RPMI8226 (cell line): ENCODE data around the gene EME2.
"Not testable (repeated sequence)": the region's sequence is repeated elsewhere in the genome, so short reads cannot be mapped to it uniquely, and the experiment has no call there.

Experiments used
- DNase-seq: peaks from one replicate; pipeline ENCODE4 v3.0.0-alpha.2; 2015

Gene EME2

DNA sequence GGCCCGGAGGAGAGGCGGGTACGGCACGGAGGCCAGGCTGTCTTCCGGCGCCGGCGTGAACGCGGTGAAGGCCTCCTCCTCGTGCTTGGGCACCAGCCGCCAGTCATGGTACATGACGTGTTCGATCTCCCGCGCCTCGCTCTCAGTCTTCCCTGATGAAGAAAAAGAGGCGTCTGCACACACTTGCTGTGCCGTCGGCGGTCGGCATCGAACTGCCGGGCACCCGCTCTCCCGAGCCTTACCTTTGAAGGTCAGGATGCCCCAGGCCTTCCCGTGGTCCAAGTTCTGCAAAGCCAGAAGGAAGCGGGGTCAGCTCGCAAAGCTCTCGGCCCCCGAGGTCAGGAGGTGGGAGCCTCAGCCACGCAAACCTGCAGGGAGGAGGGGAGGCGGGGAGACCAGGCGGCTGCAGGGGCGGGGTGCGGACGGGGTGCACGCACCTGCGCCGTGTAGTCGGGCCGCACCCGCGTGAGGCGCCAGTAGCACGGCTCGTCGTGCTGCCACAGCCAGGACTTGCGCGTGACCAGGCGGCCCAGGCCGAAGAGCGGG is at the start of gene EME2:
Gene EME2 (plus strand): TSS at position 449 of the 546 bp plus-strand sequence. CDS start 418 bp downstream, outside the sequence.
- DNase-seq, result peak; percentile 72

GRCh38 chr16:1723450-1724147 is 49.0 kb upstream of the EME2 start:
- peak; percentile 51 for DNase-seq

- no peak for DNase-seq
Observed at GRCh38 chr16:1724491-1724890, 48.1 kb upstream of the EME2 start.

- DNase-seq, result no peak
Observed at GRCh38 chr16:1726661-1727502, 45.7 kb upstream of the EME2 start.

DNA sequence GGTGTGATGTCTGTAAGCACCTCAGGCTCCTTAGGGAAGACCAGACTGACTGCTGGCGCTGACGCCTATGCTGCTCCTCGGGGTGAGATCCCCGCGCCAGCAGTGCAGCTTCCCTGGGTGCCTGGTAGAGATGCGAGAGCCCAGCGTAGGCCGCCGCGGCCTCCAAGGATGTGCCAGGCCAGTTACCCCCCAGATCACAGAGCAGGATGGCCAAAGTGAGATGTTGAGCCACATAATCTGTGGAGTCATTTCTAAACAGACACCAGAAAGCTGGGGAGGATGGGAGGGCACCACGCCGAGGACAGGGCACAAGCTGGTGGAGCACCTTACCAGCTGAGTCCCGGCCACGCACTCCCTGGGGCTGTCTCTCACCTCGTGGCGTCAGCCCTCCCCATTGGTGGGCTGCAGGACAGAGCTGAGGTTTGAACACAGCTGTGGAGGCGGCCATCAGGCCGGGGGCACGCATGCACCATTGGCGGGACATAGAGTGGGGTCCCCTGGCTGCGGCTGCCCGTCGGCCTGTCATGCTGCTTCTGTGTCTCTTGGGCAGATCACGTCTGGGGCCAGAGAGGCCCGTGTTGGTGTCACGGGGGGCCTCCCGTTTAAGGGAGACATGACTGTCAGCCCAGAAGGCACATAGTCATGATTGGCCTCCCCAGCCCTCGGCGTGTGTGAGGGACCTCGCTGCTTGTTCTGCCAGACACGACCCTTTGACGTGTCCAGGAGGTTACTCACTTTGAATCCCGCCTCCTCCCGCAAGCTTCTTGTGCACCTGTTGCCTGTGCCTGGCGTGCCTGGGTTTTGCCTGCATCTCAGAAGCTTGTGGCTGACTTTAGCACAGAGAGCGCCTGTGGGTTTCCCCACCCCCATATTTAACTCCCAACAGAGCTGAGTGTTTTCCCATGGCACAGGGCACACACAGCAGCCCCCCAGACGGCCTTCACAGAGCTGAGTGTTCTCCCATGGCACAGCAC is 44.7 kb upstream of the EME2 start:
- DNase-seq, result no peak

DNA sequence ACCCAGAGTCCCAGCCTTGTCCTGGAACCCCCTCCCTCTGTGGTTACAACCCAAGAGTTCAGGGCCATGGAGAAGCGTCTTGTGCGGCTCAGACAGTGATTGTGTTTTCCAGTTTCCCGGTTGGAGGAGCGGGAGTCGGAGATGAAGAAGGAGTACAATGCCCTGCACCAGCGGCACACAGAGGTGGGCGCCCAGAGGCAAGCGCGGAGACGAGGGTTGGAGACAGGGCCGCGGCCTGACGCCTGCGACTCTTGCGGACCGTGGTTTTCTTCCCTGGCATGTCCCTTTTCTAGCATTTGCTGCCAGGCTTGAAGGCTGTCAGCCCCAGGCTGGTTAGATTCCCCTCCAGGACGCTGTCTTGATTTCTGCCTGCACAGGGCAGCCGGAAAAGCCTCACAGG is 43.6 kb upstream of the EME2 start:
- DNase-seq, result no peak

DNA sequence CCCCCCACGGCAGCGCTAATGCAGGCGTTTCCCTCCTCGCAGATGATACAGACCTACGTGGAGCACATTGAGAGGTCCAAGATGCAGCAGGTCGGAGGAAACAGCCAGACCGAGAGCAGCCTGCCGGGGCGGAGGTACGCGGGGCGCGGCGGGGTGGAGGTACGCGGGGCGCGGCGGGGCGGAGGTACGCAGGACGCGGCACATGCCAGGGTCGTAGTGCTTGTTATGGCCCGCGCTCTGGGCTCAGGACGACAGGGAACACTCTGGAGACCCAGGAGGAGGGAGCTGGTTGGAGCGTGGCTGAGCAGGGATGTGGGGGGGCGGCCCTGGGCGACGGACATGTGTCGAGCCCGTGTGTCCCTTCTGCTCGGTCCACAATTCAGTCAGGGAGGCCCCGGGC is 43.2 kb upstream of the EME2 start:
- no peak for DNase-seq

- DNase-seq, result no peak
Observed at GRCh38 chr16:1731073-1731472, 41.5 kb upstream of the EME2 start.

- no peak for DNase-seq
Observed at GRCh38 chr16:1731603-1732002, 41.0 kb upstream of the EME2 start.

DNA sequence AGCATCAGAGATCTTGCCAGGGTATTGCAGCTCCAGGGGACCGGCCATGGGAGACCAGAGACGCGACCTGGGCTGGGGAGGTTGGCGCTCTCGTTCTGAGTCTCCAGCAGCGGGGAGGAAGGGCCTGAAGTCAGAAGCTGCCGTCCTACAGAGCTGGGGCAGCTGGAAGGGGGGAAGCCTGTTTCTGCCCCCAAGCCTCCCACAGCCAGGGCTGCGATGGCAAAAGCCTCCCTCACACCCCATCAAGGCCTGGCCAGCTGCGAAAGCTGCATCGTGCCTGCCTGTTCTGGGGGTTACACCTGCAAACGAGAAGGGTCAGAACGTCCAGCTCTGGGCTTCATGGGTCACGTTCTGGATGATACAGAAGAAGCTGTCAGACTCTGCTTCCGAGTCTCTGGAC is 40.5 kb upstream of the EME2 start:
- no peak for DNase-seq

DNA sequence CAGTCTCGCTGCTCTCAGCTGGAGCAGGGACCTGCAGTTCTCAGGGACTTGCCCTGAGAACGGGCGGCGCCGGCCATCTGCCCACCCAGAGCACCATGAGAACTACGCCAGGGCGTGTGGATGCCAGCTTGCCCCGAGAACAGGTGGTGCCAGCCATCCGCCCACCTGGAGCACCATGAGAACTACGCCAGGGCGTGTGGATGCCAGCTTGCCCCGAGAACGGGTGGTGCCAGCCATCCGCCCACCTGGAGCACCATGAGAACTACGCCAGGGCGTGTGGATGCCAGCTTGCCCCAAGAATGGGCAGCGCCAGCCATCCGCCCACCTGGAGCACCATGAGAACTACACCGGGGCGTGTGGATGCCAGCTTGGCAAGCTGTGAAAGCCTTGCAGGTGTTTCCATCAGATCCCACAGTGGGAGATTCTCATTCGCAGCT is 40.0 kb upstream of the EME2 start:
- DNase-seq, result not testable (repeated sequence)

- no peak for DNase-seq
Observed at GRCh38 chr16:1734123-1734522, 38.5 kb upstream of the EME2 start.

DNA sequence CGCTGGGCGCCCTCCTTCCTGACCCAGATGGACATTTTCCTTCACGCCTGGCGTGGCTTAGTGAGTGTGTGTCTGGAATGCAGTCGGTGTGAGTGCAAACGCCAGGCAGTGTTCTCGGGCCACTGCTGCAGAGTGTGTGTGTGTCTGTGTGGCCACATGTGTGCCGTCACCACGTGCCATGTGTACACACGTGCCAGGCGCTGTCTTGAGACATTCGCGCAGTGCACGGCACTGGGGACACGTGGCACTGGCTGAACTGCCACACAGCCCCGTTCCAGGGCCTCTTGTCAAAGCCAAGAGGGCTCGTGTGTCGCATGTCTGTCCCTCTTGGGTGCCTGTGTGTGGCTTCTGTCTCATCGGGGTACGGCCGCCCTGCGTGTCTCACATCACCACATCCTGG is 37.8 kb upstream of the EME2 start:
- no peak for DNase-seq

- no peak for DNase-seq
Observed at GRCh38 chr16:1740234-1740633, 32.4 kb upstream of the EME2 start.

DNA sequence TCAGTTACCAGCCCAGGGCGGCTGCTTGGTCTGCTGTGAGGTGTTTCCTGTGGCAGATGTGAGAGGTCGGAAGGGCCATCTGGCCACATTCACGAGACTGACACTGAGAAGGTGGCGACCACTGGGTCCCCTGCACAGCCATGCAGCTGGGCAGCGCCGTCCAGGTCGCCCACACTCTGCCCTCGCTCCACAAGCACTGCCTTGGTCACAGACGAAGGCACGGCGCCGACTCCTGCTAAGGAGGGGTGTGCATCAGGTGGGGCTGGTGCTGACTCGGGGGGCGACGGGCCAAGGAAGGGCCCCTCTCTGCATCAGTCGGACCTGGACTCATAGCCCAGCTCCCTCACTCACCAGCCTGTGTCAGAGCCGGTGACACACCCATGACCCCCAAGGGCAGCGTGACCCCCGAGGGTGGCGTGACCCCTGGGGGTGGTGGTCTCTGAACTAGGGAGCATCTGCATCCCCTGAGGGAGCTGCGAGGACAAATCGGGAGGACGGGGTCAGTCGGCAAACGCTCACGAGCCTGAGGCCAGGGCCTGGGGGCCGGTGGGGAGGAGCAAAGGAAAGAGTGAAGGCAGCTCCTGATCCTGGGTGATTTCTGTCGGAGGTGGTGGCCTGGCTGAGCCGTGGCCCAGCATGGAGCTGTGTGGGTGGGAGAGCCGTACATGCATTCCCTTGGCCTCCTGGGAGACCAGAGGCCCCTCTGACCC is 31.7 kb upstream of the EME2 start:
- no peak for DNase-seq

DNA sequence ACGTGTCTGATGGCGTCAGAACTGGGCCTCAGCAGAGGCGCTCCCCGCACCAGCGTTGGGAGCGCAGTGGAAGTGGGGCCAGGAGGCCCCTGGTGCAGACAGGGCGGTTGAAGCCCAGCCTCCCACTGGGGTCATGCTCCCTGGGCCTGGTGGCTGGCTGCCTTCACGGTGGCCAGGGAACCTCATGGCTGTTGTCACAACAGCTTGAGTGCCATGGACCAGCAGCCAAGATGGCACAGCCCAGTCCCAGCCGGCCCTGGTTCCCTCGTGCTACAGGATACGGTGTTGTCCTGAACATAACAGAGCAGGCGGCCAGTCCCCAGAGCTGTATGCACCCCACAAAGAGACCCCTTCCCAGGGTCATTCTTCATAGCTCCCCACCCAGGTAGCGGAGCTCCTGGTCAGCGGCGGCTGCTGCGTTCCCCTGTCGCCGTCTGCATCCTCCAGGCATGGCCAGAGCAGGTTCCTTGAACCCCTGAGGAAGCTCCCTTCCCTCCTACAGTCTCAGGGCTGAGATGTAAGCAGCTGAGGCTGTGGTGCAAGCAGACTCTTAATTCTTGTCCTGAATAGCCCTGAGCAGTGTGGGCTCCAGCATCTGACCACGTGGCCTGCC is 31.0 kb upstream of the EME2 start:
- DNase-seq, result no peak

GRCh38 chr16:1743376-1744337 is 29.0 kb upstream of the EME2 start:
- no peak for DNase-seq

- DNase-seq, result no peak
Observed at GRCh38 chr16:1744338-1744840, 28.2 kb upstream of the EME2 start.

DNA sequence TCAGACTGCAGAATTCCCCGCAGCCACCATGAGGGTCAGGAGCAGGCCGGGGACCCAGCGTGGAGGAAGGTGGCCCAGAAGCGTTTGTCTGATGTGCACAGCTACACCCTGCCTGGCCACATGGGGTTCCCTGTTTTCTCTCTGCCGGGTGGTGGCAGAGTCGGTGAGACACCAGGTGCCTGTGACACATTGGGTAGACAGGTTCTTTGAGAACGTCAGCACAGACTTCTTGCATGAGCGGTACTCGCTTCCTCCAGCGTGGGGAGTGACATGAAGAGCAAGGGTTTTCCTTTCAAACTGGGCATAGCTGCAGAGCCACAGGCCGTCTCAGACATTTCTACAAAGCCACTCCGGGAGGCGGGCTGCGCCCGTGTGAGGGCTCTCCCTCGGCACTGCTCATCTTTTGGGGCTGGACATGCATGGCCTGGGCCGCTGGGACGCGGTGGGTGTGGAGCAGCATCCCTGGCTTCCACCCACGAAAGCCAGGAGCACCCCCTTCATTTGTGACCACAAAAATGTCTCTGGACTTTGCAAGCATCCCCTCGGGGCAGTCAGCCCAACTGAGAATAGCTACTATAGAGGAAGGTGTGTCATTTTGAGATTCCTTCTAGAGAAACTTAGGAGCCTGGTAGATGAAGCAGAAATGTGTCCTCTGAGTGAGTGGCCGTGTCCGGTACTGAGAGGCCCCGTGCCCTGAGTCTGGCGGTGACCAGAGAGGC is 27.3 kb upstream of the EME2 start:
- DNase-seq, result no peak
